T-helper 22 cell (primary cell): ENCODE measurements around the gene PKIB.
"Not testable (repeated sequence)": the region's sequence is repeated elsewhere in the genome, so short reads cannot be mapped to it uniquely, and the experiment has no call there.

Experiments used
- DNase-seq: peaks from one replicate; pipeline ENCODE4 v3.0.0-alpha.2; 2020; ENCODE audit warnings: low read depth

The PKIB gene

GRCh38 chr6:122620902-122621301 lies 10.7 kb downstream of the PKIB start:
- DNase-seq, result no peak

GRCh38 chr6:122621638-122622037 lies 11.4 kb downstream of the PKIB start:
- DNase-seq, result no peak

- DNase-seq, result no peak
These were observed 12.3 kb downstream of the PKIB start for GRCh38 chr6:122622479-122622878.

- DNase-seq, result no peak
These were observed 13.1 kb downstream of the PKIB start for GRCh38 chr6:122623279-122623678.

- DNase-seq, result no peak
These were observed 14.6 kb downstream of the PKIB start for GRCh38 chr6:122624853-122625252.

GRCh38 chr6:122628714-122629113 lies 18.5 kb downstream of the PKIB start:
- DNase-seq, result no peak

- DNase-seq, result no peak
These were observed 21.5 kb downstream of the PKIB start for GRCh38 chr6:122631571-122632249.

GRCh38 chr6:122640366-122640765 lies 30.2 kb downstream of the PKIB start:
- DNase-seq, result no peak

GRCh38 chr6:122641819-122642218 lies 31.6 kb downstream of the PKIB start:
- no peak for DNase-seq

GRCh38 chr6:122642604-122643003 lies 32.4 kb downstream of the PKIB start:
- not testable (repeated sequence) for DNase-seq

GRCh38 chr6:122645256-122645655 lies 35.1 kb downstream of the PKIB start:
- no peak for DNase-seq

- no peak for DNase-seq
These were observed 37.6 kb downstream of the PKIB start for GRCh38 chr6:122647765-122648164.

- DNase-seq, result no peak
These were observed 38.5 kb downstream of the PKIB start for GRCh38 chr6:122648726-122649125.

- DNase-seq, result no peak
These were observed 39.5 kb downstream of the PKIB start for GRCh38 chr6:122649701-122650100.

GRCh38 chr6:122650403-122650802 lies 40.2 kb downstream of the PKIB start:
- no peak for DNase-seq

- no peak for DNase-seq
These were observed 40.8 kb downstream of the PKIB start for GRCh38 chr6:122651031-122651430.

- DNase-seq, result no peak
These were observed 41.4 kb downstream of the PKIB start for GRCh38 chr6:122651604-122652003.

- DNase-seq, result no peak
These were observed 42.2 kb downstream of the PKIB start for GRCh38 chr6:122652431-122652830.

- DNase-seq, result no peak
These were observed 42.9 kb downstream of the PKIB start for GRCh38 chr6:122653094-122653493.

GRCh38 chr6:122654012-122654411 lies 43.8 kb downstream of the PKIB start:
- no peak for DNase-seq

- no peak for DNase-seq
These were observed 47.4 kb downstream of the PKIB start for GRCh38 chr6:122657601-122658000.

GRCh38 chr6:122660296-122660695 lies 50.1 kb downstream of the PKIB start:
- DNase-seq, result no peak

- no peak for DNase-seq
These were observed 53.8 kb downstream of the PKIB start for GRCh38 chr6:122663981-122664380.

- DNase-seq, result no peak
These were observed 55.7 kb downstream of the PKIB start for GRCh38 chr6:122665929-122666328.
